HG02678 (cell line): ENCODE measurements around the gene DEFB124.
"Not testable (repeated sequence)": the region's sequence is repeated elsewhere in the genome, so short reads cannot be mapped to it uniquely, and the experiment has no call there.

Experiments used
- ATAC-seq: cut with Tn5 transposase; IDR thresholded peaks from one replicate; pipeline ENCODE4 v1.9.1; 2021; ENCODE audit warnings: mild to moderate bottlenecking, moderate library complexity; ENCODE audit not compliant: unreplicated experiment

DEFB124 gene

GRCh38 chr20:31489152-31489551 is 14.2 kb upstream of the DEFB124 start:
- ATAC-seq = no peak

GRCh38 chr20:31488115-31488514 is 13.2 kb upstream of the DEFB124 start:
- no peak for ATAC-seq

- ATAC-seq = no peak
These were observed 10.8 kb upstream of the DEFB124 start for GRCh38 chr20:31485450-31486339.

- no peak for ATAC-seq
These were observed 9.1 kb upstream of the DEFB124 start for GRCh38 chr20:31484001-31484400.

- ATAC-seq = no peak
These were observed 1.8 kb upstream of the DEFB124 start for GRCh38 chr20:31476643-31477215.

GRCh38 chr20:31476294-31476585 is 1.3 kb upstream of the DEFB124 start:
- ATAC-seq = no peak

- no peak for ATAC-seq
These were observed 756 bp upstream of the DEFB124 start for GRCh38 chr20:31475472-31476293.

GRCh38 chr20:31474097-31474436 is 860 bp downstream of the DEFB124 start:
- ATAC-seq = peak; percentile 60

GRCh38 chr20:31473331-31474096 is 1.4 kb downstream of the DEFB124 start:
- no peak for ATAC-seq

- ATAC-seq = no peak
These were observed 2.3 kb downstream of the DEFB124 start for GRCh38 chr20:31472395-31473330.

- ATAC-seq = not testable (repeated sequence)
These were observed 4.0 kb downstream of the DEFB124 start for GRCh38 chr20:31470946-31471345.

GRCh38 chr20:31454361-31454760 is 20.6 kb downstream of the DEFB124 start:
- ATAC-seq = no peak

GRCh38 chr20:31452575-31452974 is 22.4 kb downstream of the DEFB124 start:
- no peak for ATAC-seq

- no peak for ATAC-seq
These were observed 25.2 kb downstream of the DEFB124 start for GRCh38 chr20:31449511-31450414.

- ATAC-seq = no peak
These were observed 28.7 kb downstream of the DEFB124 start for GRCh38 chr20:31446084-31446819.

- ATAC-seq = no peak
These were observed 34.8 kb downstream of the DEFB124 start, which contains the start of gene DEFB123 for GRCh38 chr20:31440012-31440659. TSS of gene DEFB123 (plus strand) at chr20:31440632. CDS start at chr20:31440699, 67 bp downstream.

GRCh38 chr20:31430568-31431115 is 44.3 kb downstream of the DEFB124 start:
- no peak for ATAC-seq
